ENCODE data around the gene SHISA7.
A peak's percentile ranks its signal among the peaks of the same experiment; 100 is the strongest.
"Not testable (repeated sequence)": the region's sequence is repeated elsewhere in the genome, so short reads cannot be mapped to it uniquely, and the experiment has no call there.

Gene SHISA7

DNA sequence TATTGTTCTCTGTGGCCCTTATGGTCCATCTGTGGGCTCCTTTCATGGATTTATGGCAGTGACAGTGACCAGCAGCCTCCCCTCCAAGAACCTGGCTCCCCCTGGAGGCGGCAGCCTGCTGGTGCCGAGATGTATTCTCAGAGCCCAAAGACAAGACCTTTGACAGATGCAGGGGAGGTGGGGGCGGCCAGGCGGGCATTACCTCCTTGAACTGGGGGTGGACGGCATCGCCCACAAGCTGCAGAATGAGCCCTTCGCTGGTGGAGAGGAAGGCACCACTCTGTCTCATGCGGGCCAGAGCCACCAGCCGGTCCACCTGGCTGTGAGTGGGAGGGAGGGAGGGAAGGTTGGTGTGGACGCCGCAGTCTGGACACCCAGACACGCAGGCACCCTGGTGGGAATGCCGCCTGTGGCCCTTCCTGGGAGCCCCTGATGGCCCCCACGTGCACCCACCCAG lies 11.7 kb upstream of the SHISA7 start:
- Histone ChIP-seq H3K27me3 (ENCODE audit: control insufficient read depth, insufficient read depth, low read length) (peaks cover 14% of the 10 kb centered on the region), H3K27ac (ENCODE audit: low read depth, low read length) (no peak overlapping the region), H3K9ac (ENCODE audit: low read length) (no peak overlapping the region), H3K4me3 (ENCODE audit: low read length) (no peak overlapping the region), H3K4me1 (ENCODE audit: control insufficient read depth, insufficient read depth, low read length) (peaks cover 6% of the 10 kb centered on the region), H3K36me3 (ENCODE audit: control insufficient read depth, insufficient read depth, low read length) (peaks cover 5% of the 10 kb centered on the region)

DNA sequence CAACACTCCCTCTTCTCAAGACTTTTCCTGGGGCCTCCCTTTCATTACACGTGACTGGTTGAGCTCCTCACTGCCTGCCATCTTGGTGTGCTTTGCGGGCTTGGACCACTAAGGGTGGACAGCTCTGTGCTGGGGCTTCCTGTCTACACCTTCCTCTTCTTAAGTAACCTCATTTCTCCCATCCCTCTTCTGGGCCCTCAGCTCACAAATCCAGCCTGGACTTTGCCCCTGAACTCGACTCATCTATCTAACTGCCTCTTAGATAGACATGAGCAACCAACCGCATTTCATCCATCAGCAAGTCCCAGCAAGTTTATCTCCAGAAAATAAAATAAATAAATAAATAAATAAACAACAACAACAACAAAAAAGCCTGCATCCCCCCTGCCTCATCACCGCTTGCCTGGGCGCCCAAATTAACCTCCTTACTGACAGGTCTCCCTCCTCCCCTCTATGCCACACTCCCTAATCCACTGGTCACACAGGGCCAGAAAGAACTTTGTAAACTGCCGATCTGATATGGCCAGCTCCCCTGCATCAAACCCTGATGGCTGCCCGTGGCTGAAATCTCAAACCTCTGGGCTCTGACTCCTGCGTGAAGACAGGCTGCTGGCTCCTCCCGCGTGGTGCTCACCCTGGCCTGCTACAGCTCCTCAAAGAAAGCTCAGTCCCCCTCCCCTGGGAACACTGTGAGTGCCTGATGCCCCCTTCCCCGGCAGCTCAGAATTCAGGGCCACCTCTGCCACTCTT lies 10.6 kb upstream of the SHISA7 start:
- Histone ChIP-seq H3K36me3 (ENCODE audit: control insufficient read depth, insufficient read depth, low read length) (peaks cover 5% of the 10 kb centered on the region), H3K9ac (ENCODE audit: low read length) (no peak overlapping the region), H3K4me1 (ENCODE audit: control insufficient read depth, insufficient read depth, low read length) (peaks cover 3% of the 10 kb centered on the region), H3K27ac (ENCODE audit: low read depth, low read length) (no peak overlapping the region), H3K27me3 (ENCODE audit: control insufficient read depth, insufficient read depth, low read length) (peaks cover 14% of the 10 kb centered on the region), H3K4me3 (ENCODE audit: low read length) (no peak overlapping the region)

DNA sequence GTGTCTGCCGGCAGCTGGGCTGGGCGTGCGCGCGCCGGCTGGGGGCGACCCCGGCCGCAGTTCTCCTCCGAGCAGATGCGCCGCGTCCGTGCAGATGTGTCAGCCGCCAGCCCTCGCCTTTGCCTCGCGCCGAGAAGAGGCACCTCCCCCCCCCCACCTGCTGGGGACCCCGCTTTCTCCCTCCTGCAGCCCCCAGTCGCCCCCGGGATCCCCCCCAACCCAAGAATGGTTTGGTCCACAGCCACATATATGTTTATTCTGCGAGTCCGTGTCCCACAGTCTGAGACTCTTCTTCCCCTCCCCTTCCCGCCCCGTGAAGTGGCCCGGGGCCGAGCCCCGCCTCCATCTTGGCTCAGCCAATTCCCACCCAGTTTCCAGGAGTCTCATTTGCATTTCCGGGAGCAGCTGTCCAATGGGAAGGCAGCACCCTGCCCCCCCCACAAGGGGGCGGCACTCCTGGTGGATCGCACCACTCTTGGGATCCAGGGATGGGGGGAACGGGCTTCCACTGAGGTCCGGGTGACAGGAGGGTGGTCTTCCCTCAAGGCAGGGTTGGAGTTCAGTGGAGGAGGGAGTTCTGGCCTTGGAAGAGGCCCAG lies 9.7 kb upstream of the SHISA7 start:
- peaks cover 14% of the 10 kb centered on the region for H3K27me3 ChIP-seq (ENCODE audit: control insufficient read depth, insufficient read depth, low read length)
- H3K9ac ChIP-seq (ENCODE audit: low read length), result no peak overlapping the region
- H3K4me3 ChIP-seq (ENCODE audit: low read length), result no peak overlapping the region
- no peak overlapping the region for H3K27ac ChIP-seq (ENCODE audit: low read depth, low read length)
- peaks cover 3% of the 10 kb centered on the region for H3K4me1 ChIP-seq (ENCODE audit: control insufficient read depth, insufficient read depth, low read length)
- H3K36me3 ChIP-seq (ENCODE audit: control insufficient read depth, insufficient read depth, low read length), result peaks cover 5% of the 10 kb centered on the region

DNA sequence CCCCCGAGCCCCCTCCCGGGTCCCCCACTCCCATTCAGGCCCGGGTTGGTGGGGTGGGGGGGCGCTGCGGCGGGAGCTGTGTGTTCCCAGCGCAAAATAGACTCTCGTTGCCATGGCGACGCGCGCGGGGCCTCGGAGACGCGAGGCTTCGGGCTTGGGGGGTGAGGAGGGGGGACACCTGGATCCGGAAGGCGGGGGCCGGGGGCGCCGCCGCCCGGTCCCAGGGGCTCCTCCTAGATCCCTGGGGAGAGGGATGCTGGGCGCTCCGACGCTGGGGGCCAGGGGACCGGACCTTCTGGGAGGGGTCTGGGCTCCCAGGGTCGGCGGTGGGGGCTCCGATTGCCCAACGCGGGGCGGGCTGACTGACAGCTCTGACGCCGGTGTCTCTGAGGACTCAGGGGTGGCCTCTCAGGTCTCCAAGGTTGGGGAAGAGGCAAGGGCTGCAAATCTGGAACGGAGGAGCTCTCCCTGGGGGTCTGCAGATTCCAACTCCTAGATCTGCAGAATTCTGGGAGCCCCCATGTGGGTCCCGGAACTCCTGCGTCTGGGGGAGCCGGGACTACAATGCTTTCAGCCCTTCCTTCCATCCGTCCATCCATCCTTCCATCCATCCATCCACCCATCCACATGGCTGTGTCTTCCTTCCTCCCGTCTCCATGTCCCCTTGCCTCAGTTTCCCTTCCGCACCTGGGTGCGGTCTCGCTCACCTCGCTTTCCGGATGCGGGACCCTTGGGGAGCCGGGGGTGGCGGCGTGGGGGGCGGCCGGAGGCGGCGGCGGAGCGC lies 9.1 kb upstream of the SHISA7 start:
- H3K4me3 ChIP-seq (ENCODE audit: low read length), result no peak overlapping the region
- no peak overlapping the region for H3K27ac ChIP-seq (ENCODE audit: low read depth, low read length)
- H3K27me3 ChIP-seq (ENCODE audit: control insufficient read depth, insufficient read depth, low read length), result peaks cover 19% of the 10 kb centered on the region
- H3K9ac ChIP-seq (ENCODE audit: low read length), result no peak overlapping the region
- H3K4me1 ChIP-seq (ENCODE audit: control insufficient read depth, insufficient read depth, low read length), result peaks cover 3% of the 10 kb centered on the region
- H3K36me3 ChIP-seq (ENCODE audit: control insufficient read depth, insufficient read depth, low read length), result peaks cover 5% of the 10 kb centered on the region

DNA sequence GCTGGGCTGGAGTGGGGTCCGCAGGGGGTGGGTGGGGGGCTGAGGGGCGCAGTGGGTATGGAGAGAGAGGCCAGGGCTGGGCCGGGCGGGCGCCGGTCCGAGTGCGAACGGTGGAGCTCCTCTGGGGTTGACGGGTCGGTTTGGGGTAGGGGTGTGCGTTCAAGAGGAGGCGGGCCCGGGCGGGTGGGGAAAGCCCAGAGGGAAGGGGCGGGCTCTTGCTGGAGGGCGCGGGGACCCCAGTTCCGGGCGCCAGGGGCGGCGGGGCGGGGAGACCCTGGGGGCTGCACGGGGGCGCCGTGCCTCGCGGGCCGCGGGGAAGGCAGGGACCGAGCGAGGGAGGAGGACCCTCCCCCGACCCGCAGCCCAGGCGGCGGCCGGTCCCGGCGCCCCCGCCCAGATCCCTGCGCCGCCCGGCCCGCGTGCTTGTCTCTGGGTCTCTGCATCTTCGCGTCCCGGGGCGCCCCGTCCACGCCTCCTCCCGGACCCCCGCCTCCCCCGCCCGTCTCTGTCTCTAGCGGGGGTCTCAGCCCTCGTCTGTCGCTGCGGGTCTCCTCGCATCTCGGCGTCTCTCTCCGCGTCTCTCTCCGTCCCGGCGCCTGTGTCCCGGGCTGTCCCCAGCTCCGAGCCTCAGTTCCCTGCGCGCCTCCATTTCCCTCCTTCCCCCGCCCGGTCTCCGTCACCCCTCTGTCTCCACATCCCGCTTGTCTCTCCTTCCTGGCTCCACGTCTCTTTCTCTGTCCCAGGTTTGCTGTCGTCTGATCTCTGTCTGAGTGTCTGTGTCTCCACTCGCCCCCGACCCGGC lies 8.3 kb upstream of the SHISA7 start:
- Histone ChIP-seq H3K36me3 (ENCODE audit: control insufficient read depth, insufficient read depth, low read length) (peaks cover 4% of the 10 kb centered on the region), H3K27me3 (ENCODE audit: control insufficient read depth, insufficient read depth, low read length) (peaks cover 19% of the 10 kb centered on the region), H3K27ac (ENCODE audit: low read depth, low read length) (no peak overlapping the region), H3K9ac (ENCODE audit: low read length) (no peak overlapping the region), H3K4me1 (ENCODE audit: control insufficient read depth, insufficient read depth, low read length) (peaks cover 3% of the 10 kb centered on the region), H3K4me3 (ENCODE audit: low read length) (peak overlapping the region; percentile 27)

DNA sequence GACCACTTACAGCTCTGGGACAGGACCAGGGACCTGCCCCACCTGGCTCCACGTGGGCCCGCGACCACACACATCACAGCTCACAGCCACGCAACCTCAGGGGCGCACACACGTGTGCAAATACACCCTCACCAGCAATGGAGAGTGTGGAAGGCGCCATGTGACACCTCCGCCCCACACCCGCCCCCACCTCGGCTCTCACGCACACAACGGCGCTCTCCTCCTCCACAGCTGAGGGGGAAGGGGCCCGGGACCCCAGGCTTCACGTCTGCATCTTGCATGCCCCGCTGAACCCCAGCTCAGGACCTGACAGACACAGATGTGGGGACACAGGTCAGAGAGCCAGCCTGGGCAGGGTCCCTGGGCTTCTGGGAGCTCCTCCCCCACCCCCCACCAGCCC lies 6.4 kb upstream of the SHISA7 start:
- Histone ChIP-seq H3K27ac (ENCODE audit: low read depth, low read length) (no peak overlapping the region), H3K9ac (ENCODE audit: low read length) (no peak overlapping the region), H3K36me3 (ENCODE audit: control insufficient read depth, insufficient read depth, low read length) (no peaks in the 10 kb centered on the region), H3K4me3 (ENCODE audit: low read length) (no peak overlapping the region), H3K27me3 (ENCODE audit: control insufficient read depth, insufficient read depth, low read length) (peaks cover 26% of the 10 kb centered on the region), H3K4me1 (ENCODE audit: control insufficient read depth, insufficient read depth, low read length) (peaks cover 3% of the 10 kb centered on the region)

DNA sequence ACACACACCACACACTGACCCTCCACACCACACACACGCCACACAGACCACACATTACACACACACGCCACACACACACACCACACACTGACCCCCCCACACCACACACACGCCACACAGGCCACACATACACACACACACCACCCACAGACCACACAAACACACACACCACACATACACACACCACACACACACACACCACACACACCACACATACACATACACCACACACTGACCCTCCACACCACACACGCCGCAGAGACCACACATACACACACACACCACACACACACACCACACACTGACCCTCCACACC lies 5.0 kb upstream of the SHISA7 start:
- H3K27ac ChIP-seq (ENCODE audit: low read depth, low read length); H3K4me3 ChIP-seq (ENCODE audit: low read length); H3K4me1 ChIP-seq (ENCODE audit: control insufficient read depth, insufficient read depth, low read length); H3K9ac ChIP-seq (ENCODE audit: low read length); H3K36me3 ChIP-seq (ENCODE audit: control insufficient read depth, insufficient read depth, low read length): not testable (repeated sequence)
- H3K27me3 ChIP-seq (ENCODE audit: control insufficient read depth, insufficient read depth, low read length), result peaks cover 37% of the 10 kb centered on the region

DNA sequence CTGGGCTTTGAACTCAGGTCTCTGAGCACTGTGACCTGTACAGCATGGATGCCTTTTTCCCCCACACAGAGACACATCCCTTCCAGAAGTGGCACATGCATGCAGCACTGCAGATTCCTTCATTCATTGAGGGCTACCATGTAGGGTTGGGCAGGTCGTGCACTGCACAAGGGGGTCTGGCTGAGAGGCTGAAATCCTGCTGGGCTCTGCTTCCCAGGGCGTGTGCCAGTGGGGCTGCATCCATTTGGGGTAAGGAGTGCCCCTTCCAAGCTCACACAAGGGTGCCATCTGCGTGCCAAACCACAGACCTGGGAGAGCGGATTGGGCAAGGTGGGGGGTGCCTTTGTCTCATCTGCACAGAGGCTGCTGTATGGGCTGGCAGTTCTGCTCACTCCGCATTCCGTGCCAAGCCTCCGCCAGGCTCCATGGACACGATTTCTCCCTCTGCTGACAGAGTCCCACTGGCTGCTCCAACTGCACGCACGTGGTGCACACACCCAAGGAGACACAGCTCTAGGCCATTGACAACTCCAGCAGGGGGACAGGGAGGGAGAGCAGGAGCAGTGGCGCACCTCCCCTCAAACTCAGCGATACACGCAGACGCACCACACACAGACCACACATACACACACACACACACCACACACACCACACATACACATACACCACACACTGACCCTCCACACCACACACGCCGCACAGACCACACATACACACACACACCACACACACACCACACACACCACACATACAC lies 4.5 kb upstream of the SHISA7 start:
- Histone ChIP-seq H3K9ac (ENCODE audit: low read length) (no peak overlapping the region), H3K4me3 (ENCODE audit: low read length) (no peak overlapping the region), H3K27me3 (ENCODE audit: control insufficient read depth, insufficient read depth, low read length) (peaks cover 37% of the 10 kb centered on the region), H3K36me3 (ENCODE audit: control insufficient read depth, insufficient read depth, low read length) (no peaks in the 10 kb centered on the region), H3K27ac (ENCODE audit: low read depth, low read length) (no peak overlapping the region), H3K4me1 (ENCODE audit: control insufficient read depth, insufficient read depth, low read length) (peaks cover 3% of the 10 kb centered on the region)

DNA sequence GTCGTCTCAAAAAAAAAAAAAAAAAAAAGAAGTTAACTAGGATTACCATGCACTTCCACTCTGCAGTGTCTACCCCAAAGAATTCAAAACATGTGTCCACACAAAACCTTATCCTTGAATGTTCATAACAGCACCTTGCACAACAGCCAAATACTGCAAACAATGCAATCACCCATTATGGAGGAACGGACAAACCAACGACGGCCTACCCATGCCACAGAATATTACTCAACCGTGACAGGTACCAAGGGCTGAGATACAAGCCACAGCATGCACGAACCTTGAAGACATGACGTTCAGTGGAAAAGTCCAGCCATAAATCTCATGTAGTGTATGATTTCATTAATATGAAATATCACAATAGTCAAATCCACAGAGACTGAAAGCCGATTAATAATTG lies 3.0 kb upstream of the SHISA7 start:
- H3K36me3 ChIP-seq (ENCODE audit: control insufficient read depth, insufficient read depth, low read length), result no peaks in the 10 kb centered on the region
- no peak overlapping the region for H3K27ac ChIP-seq (ENCODE audit: low read depth, low read length)
- no peak overlapping the region for H3K9ac ChIP-seq (ENCODE audit: low read length)
- peaks cover 31% of the 10 kb centered on the region for H3K27me3 ChIP-seq (ENCODE audit: control insufficient read depth, insufficient read depth, low read length)
- H3K4me1 ChIP-seq (ENCODE audit: control insufficient read depth, insufficient read depth, low read length), result no peaks in the 10 kb centered on the region
- no peak overlapping the region for H3K4me3 ChIP-seq (ENCODE audit: low read length)

DNA sequence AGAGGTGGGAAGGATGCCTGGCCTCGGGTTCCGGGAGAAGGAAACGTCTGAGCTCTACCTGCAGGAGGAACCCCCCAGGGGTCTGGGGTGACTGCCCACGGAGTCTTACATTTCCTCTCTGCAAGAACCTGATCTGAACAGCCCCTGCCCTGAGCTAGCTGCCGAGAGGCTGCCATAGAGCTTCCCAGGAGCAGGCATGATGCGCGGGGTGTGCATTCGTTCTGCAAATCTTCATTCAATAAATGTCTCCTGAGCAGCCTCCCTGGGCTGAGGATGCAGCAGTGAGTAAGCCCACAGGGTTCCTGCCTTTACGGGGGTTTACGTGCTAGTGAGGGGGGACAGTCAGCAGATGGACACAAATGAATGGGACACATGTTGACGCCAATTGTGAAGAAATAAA lies 1.5 kb upstream of the SHISA7 start:
- Histone ChIP-seq H3K9ac (ENCODE audit: low read length) (no peak overlapping the region), H3K36me3 (ENCODE audit: control insufficient read depth, insufficient read depth, low read length) (no peaks in the 10 kb centered on the region), H3K27ac (ENCODE audit: low read depth, low read length) (no peak overlapping the region), H3K4me1 (ENCODE audit: control insufficient read depth, insufficient read depth, low read length) (no peaks in the 10 kb centered on the region), H3K27me3 (ENCODE audit: control insufficient read depth, insufficient read depth, low read length) (peaks cover 37% of the 10 kb centered on the region), H3K4me3 (ENCODE audit: low read length) (no peak overlapping the region)

DNA sequence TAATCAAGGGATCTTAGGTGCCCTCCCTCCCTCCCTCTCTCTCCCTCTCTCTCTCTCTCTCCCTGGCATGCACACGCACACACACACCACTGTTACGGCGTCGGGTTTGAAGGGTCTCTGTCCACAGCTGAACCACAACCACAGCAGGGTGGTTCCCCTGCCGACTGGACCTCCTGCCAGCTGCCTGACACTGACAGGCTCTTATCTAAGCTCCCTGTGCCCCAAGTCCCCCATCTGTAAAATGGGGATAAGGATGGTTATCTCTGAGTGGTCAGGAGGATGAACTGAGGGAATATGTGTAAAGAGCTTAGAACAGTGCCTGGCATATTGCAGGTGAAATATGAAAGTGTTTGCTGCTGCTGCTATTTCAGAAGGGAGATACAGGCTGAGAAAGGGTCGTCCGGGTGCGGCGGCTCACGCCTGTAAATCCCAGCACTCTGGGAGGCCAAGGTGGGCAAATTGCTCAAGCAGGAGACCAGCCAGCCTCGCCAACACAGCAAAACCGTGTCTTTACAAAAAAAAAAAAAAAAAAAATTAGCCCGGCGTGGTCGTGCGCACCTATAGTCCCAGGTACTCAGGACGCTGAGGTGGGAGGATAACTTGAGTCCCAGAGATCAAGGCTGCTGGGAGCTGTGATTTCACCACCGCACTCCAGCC lies 852 bp upstream of the SHISA7 start:
- no peaks in the 10 kb centered on the region for H3K36me3 ChIP-seq (ENCODE audit: control insufficient read depth, insufficient read depth, low read length)
- H3K27me3 ChIP-seq (ENCODE audit: control insufficient read depth, insufficient read depth, low read length), result peaks cover 41% of the 10 kb centered on the region
- H3K9ac ChIP-seq (ENCODE audit: low read length), result no peak overlapping the region
- H3K4me1 ChIP-seq (ENCODE audit: control insufficient read depth, insufficient read depth, low read length), result no peaks in the 10 kb centered on the region
- H3K4me3 ChIP-seq (ENCODE audit: low read length), result no peak overlapping the region
- no peak overlapping the region for H3K27ac ChIP-seq (ENCODE audit: low read depth, low read length)

Measured in rectal smooth muscle tissue (tissue), 1 donor.